Activated CD8-positive, alpha-beta T cell treated with anti-CD3 and anti-CD28 coated beads, Interleukin-2, amount 10 ng/mL, durations not matched to agents 7 days and 5 days (primary cell): ENCODE data around the gene WNT2. TPM values are rescaled to one million over a fixed set of nuclear protein-coding genes. Genes with fewer than 3 reads are reported as not detected.
"Not testable (repeated sequence)": the region's sequence is repeated elsewhere in the genome, so short reads cannot be mapped to it uniquely, and the experiment has no call there.

Experiments used
- ATAC-seq: fragments of 150-1000 bp; cut with Tn5 transposase; one replicate; pipeline ENCODE4 v1.10.0; 2021; ENCODE audit warnings: moderate library complexity
- CTCF ChIA-PET: fragments of 350-600 bp; sonication (Branson Sonifier 250); formaldehyde crosslinking; loops from one replicate; lab custom pipeline; 2021; ENCODE audit warnings: antibody characterized with exemption; lab: Charles Lee
- POLR2A ChIA-PET: fragments of 350-600 bp; sonication (Branson Sonifier 250); formaldehyde crosslinking; loops from one replicate; lab custom pipeline; 2021; ENCODE audit warnings: antibody characterized with exemption; lab: Charles Lee
- DNase-seq: peaks from one replicate; pipeline ENCODE4 v3.0.0-alpha.2; 2020
- H3K27ac Mint-ChIP-seq: one replicate; pipeline ENCODE4 v1.8.0; 2021; ENCODE audit warnings: mild to moderate bottlenecking, mixed read lengths
- H3K27me3 Mint-ChIP-seq: one replicate; pipeline ENCODE4 v1.8.0; 2021; ENCODE audit warnings: low read depth, mixed read lengths
- H3K36me3 Mint-ChIP-seq: one replicate; pipeline ENCODE4 v1.8.0; 2021; ENCODE audit warnings: low read depth, mixed read lengths
- H3K4me1 Mint-ChIP-seq: one replicate; pipeline ENCODE4 v1.8.0; 2021; ENCODE audit warnings: low read depth, mixed read lengths
- H3K4me3 Mint-ChIP-seq: one replicate; pipeline ENCODE4 v1.8.0; 2021; ENCODE audit warnings: mild to moderate bottlenecking, mixed read lengths
- H3K9me3 Mint-ChIP-seq: one replicate; pipeline ENCODE4 v1.8.0; 2022; ENCODE audit warnings: mixed read lengths; ENCODE audit not compliant: insufficient read depth
- total RNA-seq, 2 experiments: library from RNA; stranded (reverse); gene quantifications; one replicate each; pipeline ENCODE4 v1.2.3, GENCODE V29; 2021

The WNT2 gene
- total RNA-seq, 2 experiments from 2014 or later = not detected

DNA sequence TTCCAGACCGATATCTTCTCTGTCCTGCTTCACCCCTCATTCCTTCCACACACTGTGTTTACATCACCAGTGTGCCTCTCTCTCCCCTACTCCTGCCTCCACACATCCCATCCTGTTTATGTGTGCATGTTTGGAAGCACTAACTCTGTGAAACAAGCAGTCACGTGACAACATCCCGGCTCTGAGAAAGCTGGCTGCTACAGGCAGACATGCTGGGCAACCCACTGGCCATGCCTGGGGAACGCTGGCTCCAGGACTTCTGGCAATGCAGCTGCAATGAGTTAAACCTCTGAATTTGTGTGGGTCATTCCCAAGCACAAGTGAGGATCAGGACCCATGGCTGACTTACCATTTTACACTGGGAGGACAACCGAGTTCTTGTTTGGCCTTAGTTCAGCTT, 74.0 kb downstream of the WNT2 start:
- Mint-ChIP-seq H3K4me1 (no peaks in the 10 kb centered on the region), H3K9me3 (no peaks in the 10 kb centered on the region), H3K4me3 (no peak overlapping the region), H3K27me3 (no peaks in the 10 kb centered on the region), H3K27ac (no peak overlapping the region), H3K36me3 (no peaks in the 10 kb centered on the region)
- DNase-seq (no peak), ATAC-seq (no peak)
- ChIA-PET POLR2A (interaction anchor here (0.7 kb wide), 1 partner anchor 11 kb away, joined by 3 read pairs; no protein-coding TSS in a partner anchor), CTCF (no interaction called here)

- CTCF ChIA-PET = no interaction called here
- Mint-ChIP-seq H3K27me3 (no peaks in the 10 kb centered on the region), H3K36me3 (no peaks in the 10 kb centered on the region), H3K9me3 (no peaks in the 10 kb centered on the region), H3K4me3 (no peak overlapping the region), H3K27ac (no peak overlapping the region), H3K4me1 (no peaks in the 10 kb centered on the region)
- no peak for ATAC-seq
- POLR2A ChIA-PET = no interaction called here
- no peak for DNase-seq
Observed at GRCh38 chr7:117247809-117248208, 75.0 kb downstream of the WNT2 start.

DNA sequence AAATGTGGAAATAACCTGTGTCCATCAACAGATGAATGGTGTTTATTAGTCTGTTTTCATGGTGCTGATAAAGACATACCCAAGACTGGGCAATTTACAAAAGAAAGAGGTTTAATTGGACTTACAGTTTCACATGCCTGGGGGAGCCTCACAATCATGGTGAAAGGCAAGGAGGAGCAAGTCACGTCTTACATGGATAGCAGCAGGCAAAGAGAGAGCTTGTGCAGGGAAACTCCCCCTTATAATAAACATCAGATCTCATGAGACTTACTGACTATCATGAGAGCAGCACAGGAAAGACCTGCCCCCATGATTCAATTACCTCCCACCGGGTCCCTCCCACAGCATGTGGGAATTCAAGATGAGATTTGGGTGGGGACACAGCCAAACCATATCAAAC, 77.2 kb downstream of the WNT2 start:
- H3K4me1 Mint-ChIP-seq, CTCF ChIA-PET, H3K36me3 Mint-ChIP-seq, POLR2A ChIA-PET, DNase-seq, ATAC-seq, H3K27ac Mint-ChIP-seq, H3K4me3 Mint-ChIP-seq, H3K27me3 Mint-ChIP-seq, H3K9me3 Mint-ChIP-seq: not testable (repeated sequence)

DNA sequence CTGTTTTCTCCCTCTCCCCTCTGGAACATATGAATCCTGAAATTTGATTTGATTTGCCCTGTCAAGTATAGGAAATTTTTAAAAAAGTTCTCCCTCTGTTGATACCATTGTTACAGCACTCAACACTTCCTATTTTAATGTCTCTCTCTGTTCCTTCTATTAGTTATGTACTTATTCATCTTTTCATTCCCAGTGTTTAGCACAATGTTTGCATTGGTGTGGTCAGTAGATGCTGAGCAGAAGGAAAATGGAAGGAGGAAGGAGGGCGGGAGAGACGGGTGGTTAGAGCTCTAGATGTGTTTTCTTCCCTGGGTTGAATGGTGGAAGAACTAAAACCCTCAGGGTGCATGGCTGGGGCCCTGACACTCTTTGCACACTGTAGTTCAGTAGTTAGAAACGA, 79.5 kb downstream of the WNT2 start:
- Mint-ChIP-seq H3K4me3 (no peak overlapping the region), H3K4me1 (no peaks in the 10 kb centered on the region), H3K9me3 (no peaks in the 10 kb centered on the region), H3K27me3 (no peaks in the 10 kb centered on the region), H3K27ac (no peak overlapping the region), H3K36me3 (no peaks in the 10 kb centered on the region)
- ATAC-seq (no peak), DNase-seq (no peak)
- ChIA-PET CTCF (no interaction called here), POLR2A (no interaction called here)

DNA sequence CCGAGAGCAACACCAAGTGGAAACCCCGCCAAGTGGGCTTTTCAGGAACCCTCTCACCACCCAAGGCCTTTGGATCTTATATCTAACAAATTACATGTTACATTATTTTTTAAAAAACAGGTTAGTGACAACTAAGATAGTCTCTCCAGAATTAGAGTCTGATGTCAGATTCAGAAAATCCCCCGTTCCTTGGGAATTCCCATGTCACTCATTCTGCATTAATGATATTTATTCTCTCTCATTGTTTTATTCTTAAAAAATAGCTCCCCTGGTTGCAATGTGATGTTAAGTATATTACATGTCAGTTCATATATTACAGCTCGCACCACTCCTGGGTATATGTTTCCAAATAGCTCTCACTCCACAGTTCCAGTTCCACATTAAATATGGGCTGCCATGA, 81.8 kb downstream of the WNT2 start:
- Mint-ChIP-seq H3K9me3 (no peaks in the 10 kb centered on the region), H3K4me1 (no peaks in the 10 kb centered on the region), H3K4me3 (no peak overlapping the region), H3K27ac (no peak overlapping the region), H3K27me3 (no peaks in the 10 kb centered on the region), H3K36me3 (no peaks in the 10 kb centered on the region)
- CTCF ChIA-PET = no interaction called here
- DNase-seq (no peak), ATAC-seq (no peak)
- POLR2A ChIA-PET = no interaction called here

- Mint-ChIP-seq H3K4me3 (no peak overlapping the region), H3K27ac (no peak overlapping the region), H3K9me3 (no peaks in the 10 kb centered on the region), H3K27me3 (peaks cover 3% of the 10 kb centered on the region), H3K4me1 (no peaks in the 10 kb centered on the region), H3K36me3 (no peaks in the 10 kb centered on the region)
- ATAC-seq = no peak
- ChIA-PET POLR2A (no interaction called here), CTCF (no interaction called here)
- no peak for DNase-seq
Observed at GRCh38 chr7:117238937-117239336, 83.9 kb downstream of the WNT2 start.

GRCh38 chr7:117238472-117238871, 84.4 kb downstream of the WNT2 start:
- peaks cover 3% of the 10 kb centered on the region for H3K27me3 Mint-ChIP-seq
- CTCF ChIA-PET = no interaction called here
- H3K36me3 Mint-ChIP-seq = no peaks in the 10 kb centered on the region
- no peaks in the 10 kb centered on the region for H3K4me1 Mint-ChIP-seq
- H3K4me3 Mint-ChIP-seq = no peak overlapping the region
- no peak for DNase-seq
- no peaks in the 10 kb centered on the region for H3K9me3 Mint-ChIP-seq
- ATAC-seq = no peak
- POLR2A ChIA-PET = interaction anchor here (1.0 kb wide), 1 partner anchor 10 kb away, joined by 3 read pairs; no protein-coding TSS in a partner anchor
- no peak overlapping the region for H3K27ac Mint-ChIP-seq

GRCh38 chr7:117237646-117238045, 85.2 kb downstream of the WNT2 start:
- no peaks in the 10 kb centered on the region for H3K36me3 Mint-ChIP-seq
- no peaks in the 10 kb centered on the region for H3K9me3 Mint-ChIP-seq
- ATAC-seq = no peak

GRCh38 chr7:117231047-117231359, 91.9 kb downstream of the WNT2 start:
- CTCF ChIA-PET = interaction anchor here (1.3 kb wide), 1 partner anchor 18 kb away, joined by 5 read pairs; no protein-coding TSS in a partner anchor
- H3K27me3 Mint-ChIP-seq = peaks cover 3% of the 10 kb centered on the region
- no peaks in the 10 kb centered on the region for H3K36me3 Mint-ChIP-seq
- POLR2A ChIA-PET = no interaction called here
- H3K9me3 Mint-ChIP-seq = peaks cover 5% of the 10 kb centered on the region
- no peak overlapping the region for H3K4me3 Mint-ChIP-seq
- H3K27ac Mint-ChIP-seq = no peak overlapping the region
- ATAC-seq (no peak), DNase-seq (no peak)
- H3K4me1 Mint-ChIP-seq = no peaks in the 10 kb centered on the region

More at GRCh38 chr7:117237646-117238045, 85.2 kb downstream of the WNT2 start:
- H3K27ac Mint-ChIP-seq = no peak overlapping the region
- H3K4me3 Mint-ChIP-seq = no peak overlapping the region
- no peaks in the 10 kb centered on the region for H3K4me1 Mint-ChIP-seq
- H3K27me3 Mint-ChIP-seq = peaks cover 3% of the 10 kb centered on the region
- POLR2A ChIA-PET = interaction anchor here (1.0 kb wide), 1 partner anchor 11 kb away, joined by 3 read pairs; no protein-coding TSS in a partner anchor
- no peak for DNase-seq
- CTCF ChIA-PET = no interaction called here

DNA sequence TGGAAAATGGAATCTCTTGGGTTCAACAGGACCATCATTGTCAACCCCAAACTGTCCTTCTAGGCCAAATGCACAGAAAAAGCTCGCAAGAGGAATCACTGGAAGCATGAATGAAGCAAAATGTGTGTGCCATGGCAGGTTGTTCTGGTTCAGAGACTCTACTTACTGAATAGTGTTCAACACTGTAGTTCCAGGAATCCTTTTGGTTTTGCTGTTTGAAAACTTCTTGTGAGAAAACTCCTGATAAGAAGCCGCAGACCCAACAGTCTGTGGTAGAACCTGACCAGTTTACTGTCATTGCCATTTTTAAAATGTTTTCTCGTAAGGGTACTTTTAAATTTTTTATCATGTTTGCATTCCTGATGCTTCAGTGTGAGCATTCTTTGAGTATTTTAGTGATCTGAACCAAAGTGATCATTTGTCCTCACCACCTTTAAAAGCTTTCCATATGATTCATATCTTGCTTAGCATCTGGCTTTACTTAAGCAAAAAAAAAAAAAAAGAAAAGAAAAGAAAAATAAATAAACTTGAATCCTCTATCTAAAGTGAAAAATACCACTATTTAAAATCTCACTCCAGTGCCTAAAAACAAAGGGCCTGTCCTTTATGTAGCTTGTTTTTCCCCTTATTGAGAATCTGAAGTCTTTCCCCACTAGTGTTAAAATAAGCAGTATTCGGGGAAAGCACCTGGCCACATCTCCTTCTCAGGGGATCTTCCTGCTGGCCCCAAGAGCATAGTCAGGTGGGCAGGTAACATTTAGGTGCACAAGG, 92.4 kb downstream of the WNT2 start:
- H3K9me3 Mint-ChIP-seq = peaks cover 5% of the 10 kb centered on the region
- no peaks in the 10 kb centered on the region for H3K36me3 Mint-ChIP-seq
- no peaks in the 10 kb centered on the region for H3K4me1 Mint-ChIP-seq
- ATAC-seq (no peak), DNase-seq (no peak)
- ChIA-PET POLR2A (no interaction called here), CTCF (interaction anchor here (1.3 kb wide), 1 partner anchor 18 kb away, joined by 5 read pairs; no protein-coding TSS in a partner anchor)
- peaks cover 2% of the 10 kb centered on the region for H3K27me3 Mint-ChIP-seq
- no peak overlapping the region for H3K4me3 Mint-ChIP-seq
- H3K27ac Mint-ChIP-seq = no peak overlapping the region

- Mint-ChIP-seq H3K9me3 (peaks cover 5% of the 10 kb centered on the region), H3K36me3 (no peaks in the 10 kb centered on the region), H3K4me3 (no peak overlapping the region), H3K27ac (no peak overlapping the region), H3K4me1 (no peaks in the 10 kb centered on the region), H3K27me3 (no peaks in the 10 kb centered on the region)
- POLR2A ChIA-PET = no interaction called here
- CTCF ChIA-PET = no interaction called here
- DNase-seq (no peak), ATAC-seq (no peak)
Observed at GRCh38 chr7:117229350-117229749, 93.5 kb downstream of the WNT2 start.

GRCh38 chr7:117227091-117227490, 95.8 kb downstream of the WNT2 start:
- no peak overlapping the region for H3K4me3 Mint-ChIP-seq
- H3K36me3 Mint-ChIP-seq = no peaks in the 10 kb centered on the region
- peaks cover 4% of the 10 kb centered on the region for H3K9me3 Mint-ChIP-seq
- H3K27ac Mint-ChIP-seq = no peak overlapping the region
- H3K27me3 Mint-ChIP-seq = no peaks in the 10 kb centered on the region
- POLR2A ChIA-PET = no interaction called here
- H3K4me1 Mint-ChIP-seq = no peaks in the 10 kb centered on the region
- DNase-seq (no peak), ATAC-seq (no peak)
- CTCF ChIA-PET = interaction anchor here (0.9 kb wide), 1 partner anchor 14 kb away, joined by 3 read pairs; no protein-coding TSS in a partner anchor
